CD14-positive monocyte (primary cell): Measurements from ENCODE around the gene LRIF1. TPM values are rescaled to one million over a fixed set of nuclear protein-coding genes. Genes with fewer than 3 reads are reported as not detected.

Experiments used
- DNase-seq, 3 donors: peaks; one replicate each; pipeline ENCODE4 v3.0.0-alpha.2; 2011 to 2022
- H2AFZ ChIP-seq: 2 replicates; pipeline ENCODE4 v1.6.0; 2012; ENCODE audit warnings: mild to moderate bottlenecking, low read depth, low read length, inconsistent platforms; ENCODE audit not compliant: insufficient read depth, poor library complexity, severe bottlenecking
- H3K27ac ChIP-seq, 2 donors: 1 replicate in 1 of 2; 2 replicates in 1 of 2; pipeline ENCODE4 v1.5.1; 2012 to 2013; ENCODE audit warnings: low read length in 2 of 2, control low read depth in 1 of 2, inconsistent platforms in 1 of 2, low read depth in 1 of 2, mild to moderate bottlenecking in 1 of 2
- H3K27me3 ChIP-seq, 2 donors: one replicate each; pipeline versions ENCODE4 v1.6.0 to v1.6.1; 2011 to 2013; ENCODE audit warnings: low read length in 2 of 2; ENCODE audit not compliant: control insufficient read depth in 2 of 2, insufficient read depth in 2 of 2
- H3K36me3 ChIP-seq, 2 donors: replicated peaks in 1 of 2; 1 replicate in 1 of 2; 2 replicates in 1 of 2; pipeline versions ENCODE4 v1.5.1 to v1.6.1; 2012 to 2013; ENCODE audit warnings: low read length in 2 of 2, control low read depth in 1 of 2, inconsistent platforms in 1 of 2, mild to moderate bottlenecking in 1 of 2; ENCODE audit not compliant: insufficient read depth in 2 of 2, control insufficient read depth in 1 of 2
- H3K4me1 ChIP-seq, 2 donors: 1 replicate in 1 of 2; 2 replicates in 1 of 2; pipeline versions ENCODE4 v1.5.1 to v1.6.1; 2012 to 2013; ENCODE audit warnings: low read length in 2 of 2, control low read depth in 1 of 2, inconsistent platforms in 1 of 2, mild to moderate bottlenecking in 1 of 2, moderate library complexity in 1 of 2; ENCODE audit not compliant: insufficient read depth in 2 of 2, control insufficient read depth in 1 of 2
- H3K4me2 ChIP-seq: replicated peaks from 2 replicates; pipeline ENCODE3; 2012; ENCODE audit warnings: low read length, moderate library complexity, mild to moderate bottlenecking; ENCODE audit not compliant: poor library complexity, severe bottlenecking; ENCODE audit errors: extremely low read depth
- H3K4me3 ChIP-seq, 3 experiments: fragments of 200-600 bp in 1 of 3; sonication (generic) in 1 of 3; replicated peaks in 1 of 3; 1 replicate in 2 of 3; 2 replicates in 1 of 3; pipeline ENCODE4 v1.5.1; 2011 to 2013; ENCODE audit warnings: low read length in 3 of 3, mild to moderate bottlenecking in 3 of 3, control low read depth in 2 of 3, low read depth in 2 of 3, inconsistent platforms in 1 of 3, moderate library complexity in 1 of 3
- H3K79me2 ChIP-seq: 2 replicates; pipeline ENCODE4 v1.6.0; 2012; ENCODE audit warnings: mild to moderate bottlenecking, control low read depth, inconsistent platforms, low read length, moderate library complexity; ENCODE audit not compliant: insufficient read depth
- H3K9ac ChIP-seq: 2 replicates; pipeline ENCODE4 v1.6.0; 2017; ENCODE audit warnings: low read length, mild to moderate bottlenecking; ENCODE audit not compliant: insufficient read depth, poor library complexity, severe bottlenecking
- H3K9me3 ChIP-seq, 2 donors: replicated peaks in 1 of 2; 1 replicate in 1 of 2; 2 replicates in 1 of 2; pipeline versions ENCODE4 v1.5.1 to v1.6.1; 2012 to 2013; ENCODE audit warnings: low read length in 2 of 2, control low read depth in 1 of 2; ENCODE audit not compliant: control insufficient read depth in 1 of 2, insufficient read depth in 1 of 2
- H4K20me1 ChIP-seq: 2 replicates; pipeline ENCODE4 v1.6.0; 2012; ENCODE audit warnings: mild to moderate bottlenecking, low read length, control low read depth, moderate library complexity; ENCODE audit not compliant: insufficient read depth
- H3K27ac Mint-ChIP-seq, 7 donors: one replicate each; pipeline ENCODE4 v1.8.0; 2020; ENCODE audit warnings: mild to moderate bottlenecking in 7 of 7, mixed read lengths in 7 of 7, moderate library complexity in 6 of 7, inconsistent platforms in 2 of 7
- H3K27me3 Mint-ChIP-seq, 3 donors: one replicate each; pipeline ENCODE4 v1.8.0; 2021 to 2022; ENCODE audit warnings: low read depth in 3 of 3, mild to moderate bottlenecking in 3 of 3, mixed read lengths in 3 of 3, moderate library complexity in 3 of 3, inconsistent platforms in 1 of 3
- H3K36me3 Mint-ChIP-seq, 2 donors: one replicate each; pipeline ENCODE4 v1.8.0; 2020; ENCODE audit warnings: mixed read lengths in 2 of 2, inconsistent platforms in 1 of 2, mild to moderate bottlenecking in 1 of 2
- H3K4me1 Mint-ChIP-seq: one replicate; pipeline ENCODE4 v1.8.0; 2020; ENCODE audit warnings: mild to moderate bottlenecking, mixed read lengths
- H3K4me3 Mint-ChIP-seq, 2 donors: one replicate each; pipeline ENCODE4 v1.8.0; 2020; ENCODE audit warnings: mild to moderate bottlenecking in 2 of 2, mixed read lengths in 2 of 2, moderate library complexity in 1 of 2
- H3K9me3 Mint-ChIP-seq, 7 donors: one replicate each; pipeline ENCODE4 v1.8.0; 2020 to 2022; ENCODE audit warnings: mixed read lengths in 7 of 7, mild to moderate bottlenecking in 6 of 7, moderate library complexity in 6 of 7, inconsistent platforms in 2 of 7
- WGBS: methylation state at CpG from one replicate; pipeline ENCODE4 v1.1.5; 2013; ENCODE audit warnings: missing lambda C conversion rate; ENCODE audit not compliant: insufficient coverage; 5-methylcytosine and 5-hydroxymethylcytosine counted together
- intact Hi-C, 2 donors: fragments of 100-400 bp; cut with micrococcal nuclease; formaldehyde crosslinking; loops; one replicate each; pipeline versions ENCODE4 v1.15.0 to v1.15.1; 2023
- polyA plus RNA-seq, 3 donors: library from polyadenylated mRNA; depleted of rRNA in 1 of 3; unstranded in 2 of 3; stranded (reverse) in 1 of 3; fragments of 300-500 nt in 2 of 3; fragments of >200 nt in 1 of 3; fragmentation: Illumina TruSeq in 2 of 3; gene quantifications; 1 replicate in 2 of 3; 2 replicates in 1 of 3; pipeline ENCODE4 v1.2.3, GENCODE V29; 2012 to 2021
- TF ChIP-seq, protein P1 (sequence below): fragments of 200-600 bp; IDR thresholded peaks from one replicate; pipeline ENCODE4 v1.8.0; 2022; ENCODE audit warnings: antibody characterized with exemption, mild to moderate bottlenecking

Gene LRIF1
- polyA plus RNA-seq, 3 donors, result 1.8 to 8.2 (median 4.0) TPM

DNA sequence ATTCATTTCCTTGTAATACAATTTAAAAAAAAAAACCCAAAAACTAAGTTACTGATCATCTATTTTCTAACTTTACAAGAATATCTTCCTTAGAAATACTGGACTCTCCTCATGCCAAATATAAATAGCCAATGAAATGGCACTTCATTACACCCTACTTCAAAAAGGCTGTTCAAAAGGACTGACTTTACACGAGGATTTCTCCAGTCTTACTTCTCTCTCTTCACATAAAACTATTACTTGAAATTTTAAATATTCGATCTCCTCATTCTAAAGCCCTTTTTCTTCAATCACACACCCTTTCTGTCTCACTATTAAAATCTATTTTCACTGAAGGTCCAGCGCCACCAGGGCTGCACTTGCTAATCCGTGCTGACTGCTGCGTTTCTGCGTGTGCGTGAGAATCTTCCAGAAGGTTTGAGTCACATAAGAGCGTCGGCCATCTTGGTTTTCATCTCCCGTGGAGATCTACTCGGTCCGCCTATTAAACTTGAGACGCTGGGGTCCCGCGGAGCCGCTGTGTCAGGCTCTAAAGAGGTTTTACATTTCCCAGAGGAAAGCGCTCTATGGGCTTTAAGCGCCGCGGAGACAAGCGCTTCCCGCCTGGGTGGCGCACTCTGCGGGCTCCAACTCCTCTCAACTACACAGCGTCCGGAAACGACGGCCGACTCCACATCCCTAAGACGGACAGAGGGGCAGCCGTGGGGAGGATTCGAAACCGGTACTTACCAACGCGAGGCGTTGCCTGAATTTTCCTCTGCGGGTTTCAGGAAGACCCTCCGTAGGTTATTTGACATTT is 631 bp downstream of the LRIF1 start:
- peak overlapping the region; percentile 51 to 76 (median 65) for H3K4me3 ChIP-seq
- Mint-ChIP-seq H3K27me3 (peaks cover 13 to 18% (median 13%) of the 10 kb centered on the region in 3 donors), H3K36me3 (peaks cover 16 to 27% of the 10 kb centered on the region in 2 donors), H3K27ac (peak overlapping the region; percentile 98 to 100 (median 99)), H3K9me3 (peaks cover 32 to 66% (median 60%) of the 10 kb centered on the region in 7 donors), H3K4me1 (peaks cover 8% of the 10 kb centered on the region), H3K4me3 (peak overlapping the region; percentile 88 to 96)
- H4K20me1 ChIP-seq, result no peaks in the 10 kb centered on the region
- peak; percentile 79 to 92 (median 86) for DNase-seq
- peaks cover 0 to 12% of the 10 kb centered on the region in 2 donors for H3K36me3 ChIP-seq
- peaks cover 7 to 16% of the 10 kb centered on the region in 2 donors for H3K27me3 ChIP-seq
- intact Hi-C loops, result loop anchor here (2.0 to 10.0 kb wide), 5 partner anchors 88 to 772 kb away; partner anchors contain the start of genes CD53 (in 2 of the 2), ATP5PB (in 1 of the 2), INKA2 (in 1 of the 2) and WDR77 (in 1 of the 2)
- TF ChIP-seq, protein P1, sequence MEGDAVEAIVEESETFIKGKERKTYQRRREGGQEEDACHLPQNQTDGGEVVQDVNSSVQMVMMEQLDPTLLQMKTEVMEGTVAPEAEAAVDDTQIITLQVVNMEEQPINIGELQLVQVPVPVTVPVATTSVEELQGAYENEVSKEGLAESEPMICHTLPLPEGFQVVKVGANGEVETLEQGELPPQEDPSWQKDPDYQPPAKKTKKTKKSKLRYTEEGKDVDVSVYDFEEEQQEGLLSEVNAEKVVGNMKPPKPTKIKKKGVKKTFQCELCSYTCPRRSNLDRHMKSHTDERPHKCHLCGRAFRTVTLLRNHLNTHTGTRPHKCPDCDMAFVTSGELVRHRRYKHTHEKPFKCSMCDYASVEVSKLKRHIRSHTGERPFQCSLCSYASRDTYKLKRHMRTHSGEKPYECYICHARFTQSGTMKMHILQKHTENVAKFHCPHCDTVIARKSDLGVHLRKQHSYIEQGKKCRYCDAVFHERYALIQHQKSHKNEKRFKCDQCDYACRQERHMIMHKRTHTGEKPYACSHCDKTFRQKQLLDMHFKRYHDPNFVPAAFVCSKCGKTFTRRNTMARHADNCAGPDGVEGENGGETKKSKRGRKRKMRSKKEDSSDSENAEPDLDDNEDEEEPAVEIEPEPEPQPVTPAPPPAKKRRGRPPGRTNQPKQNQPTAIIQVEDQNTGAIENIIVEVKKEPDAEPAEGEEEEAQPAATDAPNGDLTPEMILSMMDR, result no peak
- H3K27ac ChIP-seq, result peak overlapping the region; percentile 96 to 100
- peak overlapping the region; percentile 80 for H2AFZ ChIP-seq
- H3K9me3 ChIP-seq, result peaks cover 22 to 56% of the 10 kb centered on the region in 2 donors
- 6% methylated on average over 31 of the region's 38 CpGs for WGBS
- peak overlapping the region; percentile 95 for H3K9ac ChIP-seq
- peak overlapping the region; percentile 69 for H3K4me2 ChIP-seq
- peaks cover 43% of the 10 kb centered on the region for H3K79me2 ChIP-seq
- peaks cover 9 to 21% of the 10 kb centered on the region in 2 donors for H3K4me1 ChIP-seq

GRCh38 chr1:110961902-110962301 is 1.8 kb downstream of the LRIF1 start:
- Mint-ChIP-seq H3K27ac (no peak overlapping the region), H3K4me1 (peaks cover 8% of the 10 kb centered on the region)
- no peak overlapping the region for H2AFZ ChIP-seq

More at GRCh38 chr1:110961902-110962301, 1.8 kb downstream of the LRIF1 start:
- Histone ChIP-seq H3K9ac (no peak overlapping the region), H3K36me3 (peaks cover 0 to 12% of the 10 kb centered on the region in 2 donors), H4K20me1 (no peaks in the 10 kb centered on the region), H3K4me3 (peak overlapping the region in 1 of 3 experiments; percentile 76), H3K4me2 (no peak overlapping the region), H3K27me3 (peaks cover 2 to 6% of the 10 kb centered on the region in 2 donors), H3K79me2 (peaks cover 49% of the 10 kb centered on the region), H3K4me1 (peaks cover 11 to 24% of the 10 kb centered on the region in 2 donors), H3K9me3 (peaks cover 26 to 58% of the 10 kb centered on the region in 2 donors), H3K27ac (no peak overlapping the region)
- H3K36me3 Mint-ChIP-seq, result peaks cover 16 to 27% of the 10 kb centered on the region in 2 donors
- DNase-seq, result no peak
- H3K9me3 Mint-ChIP-seq, result peaks cover 30 to 59% (median 52%) of the 10 kb centered on the region in 7 donors
- peaks cover 8 to 12% (median 9%) of the 10 kb centered on the region in 3 donors for H3K27me3 Mint-ChIP-seq
- intact Hi-C loops, result loop anchor here (2.0 to 10.0 kb wide), 5 partner anchors 87 to 773 kb away; partner anchors contain the start of genes CD53 (in 2 of the 2), ATP5PB (in 1 of the 2), INKA2 (in 1 of the 2) and WDR77 (in 1 of the 2)
- H3K4me3 Mint-ChIP-seq, result no peak overlapping the region
- TF ChIP-seq, protein P1, result no peak
